ENCODE measurements around the gene ITGB2.

DNA sequence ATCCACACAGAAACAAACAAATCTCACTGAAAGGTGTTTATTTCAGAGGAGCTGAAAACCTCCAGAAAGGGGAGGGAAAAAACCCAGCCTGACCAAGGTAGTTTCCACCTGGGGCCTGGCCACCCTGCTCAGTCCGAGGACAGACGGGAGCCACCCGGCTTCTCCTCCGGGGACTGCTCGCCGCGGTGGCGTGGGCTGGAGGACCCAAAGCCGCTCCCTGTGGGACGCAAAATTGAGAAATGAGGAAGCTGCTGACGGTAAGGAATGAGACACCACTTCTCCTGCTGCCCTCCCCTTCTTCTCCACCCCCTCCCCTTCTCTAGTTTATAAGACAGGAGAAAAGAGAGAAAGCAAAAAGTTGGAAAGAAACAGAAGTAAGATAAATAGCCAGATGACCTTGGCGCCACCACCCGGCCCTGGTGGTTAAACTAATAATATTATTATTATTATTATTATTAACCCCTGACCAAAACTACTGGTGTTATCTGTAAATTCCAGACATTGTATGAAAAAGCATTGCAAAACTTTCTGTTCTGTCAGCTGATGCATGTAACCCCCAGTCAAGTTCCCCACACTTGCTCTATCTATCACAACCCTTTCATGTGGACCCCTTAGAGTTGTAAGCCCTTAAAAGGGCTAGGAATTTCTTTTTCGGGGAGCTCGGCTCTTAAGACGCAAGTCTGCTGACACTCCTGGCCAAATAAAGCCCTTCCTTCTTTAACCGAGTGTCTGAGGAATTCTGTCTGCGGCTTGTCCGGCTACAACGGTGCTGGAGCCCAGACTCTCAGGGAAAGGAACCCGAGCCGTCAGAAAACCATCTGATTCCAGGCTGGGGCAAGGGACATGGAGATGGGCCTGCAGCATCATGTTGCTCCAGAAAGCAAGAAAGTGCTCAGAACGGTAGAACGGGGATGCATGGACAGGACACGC is 12.5 kb downstream of the ITGB2 start:
- TF ChIP-seq POLR2AphosphoS5 (IDR thresholded peaks at IDR 0.05; ENCODE audit: low read depth, low read length) = no peak
- TF ChIP-seq FOXP2 (optimal IDR thresholded peaks at IDR 0.05; ENCODE audit: borderline replicate concordance, extremely low read depth, extremely low read length, insufficient read depth) = no peak
- no peak for TF ChIP-seq TAF1 (IDR thresholded peaks at IDR 0.05; ENCODE audit: borderline replicate concordance, insufficient read depth, low read length)

All from PFSK-1 (cell line).